Measurements from ENCODE around the gene SIK2.

SIK2 gene

DNA sequence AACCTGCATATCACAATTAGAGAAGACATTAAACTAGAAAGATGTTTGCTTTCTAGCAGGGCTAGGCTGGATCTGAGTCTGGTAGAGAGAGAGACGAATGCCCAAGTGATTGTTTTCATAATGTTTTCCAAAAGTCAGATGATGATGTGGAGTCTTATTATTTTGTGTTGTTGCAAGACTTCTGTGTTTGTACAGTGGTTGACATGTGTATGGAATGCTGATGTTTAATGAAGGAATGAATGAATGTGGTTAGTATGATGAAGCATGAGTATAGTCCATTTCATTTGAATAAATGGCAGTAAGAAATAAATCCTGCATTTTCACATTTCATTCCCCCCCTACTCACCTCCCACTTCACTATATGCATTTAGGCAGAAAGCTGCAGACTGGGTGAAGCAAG, 94.3 kb downstream of the SIK2 start:
- H3K4me2 ChIP-seq (ENCODE audit: insufficient read depth, low read length): no peak overlapping the region

DNA sequence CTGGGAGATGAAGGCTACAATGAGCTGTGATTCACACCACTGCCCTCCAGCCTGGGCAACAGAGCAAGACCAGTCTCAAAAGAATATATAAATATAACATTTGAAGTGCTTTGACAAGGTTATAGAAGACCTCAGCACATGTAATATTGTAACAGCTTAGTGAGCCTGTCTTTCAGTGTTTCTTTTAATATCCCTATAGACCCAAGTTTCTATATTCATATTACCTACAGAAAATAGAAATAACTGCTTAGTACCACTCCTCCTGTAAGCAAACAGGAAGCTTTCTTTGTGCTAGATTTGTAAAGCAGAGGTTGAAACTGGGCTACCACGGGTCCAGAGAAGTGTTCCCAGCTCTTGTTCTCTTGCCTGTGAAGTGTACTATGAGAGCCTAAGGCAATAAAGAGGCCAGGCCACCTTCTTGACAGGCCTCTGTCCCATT, 95.7 kb downstream of the SIK2 start:
- TF ChIP-seq, protein P1, sequence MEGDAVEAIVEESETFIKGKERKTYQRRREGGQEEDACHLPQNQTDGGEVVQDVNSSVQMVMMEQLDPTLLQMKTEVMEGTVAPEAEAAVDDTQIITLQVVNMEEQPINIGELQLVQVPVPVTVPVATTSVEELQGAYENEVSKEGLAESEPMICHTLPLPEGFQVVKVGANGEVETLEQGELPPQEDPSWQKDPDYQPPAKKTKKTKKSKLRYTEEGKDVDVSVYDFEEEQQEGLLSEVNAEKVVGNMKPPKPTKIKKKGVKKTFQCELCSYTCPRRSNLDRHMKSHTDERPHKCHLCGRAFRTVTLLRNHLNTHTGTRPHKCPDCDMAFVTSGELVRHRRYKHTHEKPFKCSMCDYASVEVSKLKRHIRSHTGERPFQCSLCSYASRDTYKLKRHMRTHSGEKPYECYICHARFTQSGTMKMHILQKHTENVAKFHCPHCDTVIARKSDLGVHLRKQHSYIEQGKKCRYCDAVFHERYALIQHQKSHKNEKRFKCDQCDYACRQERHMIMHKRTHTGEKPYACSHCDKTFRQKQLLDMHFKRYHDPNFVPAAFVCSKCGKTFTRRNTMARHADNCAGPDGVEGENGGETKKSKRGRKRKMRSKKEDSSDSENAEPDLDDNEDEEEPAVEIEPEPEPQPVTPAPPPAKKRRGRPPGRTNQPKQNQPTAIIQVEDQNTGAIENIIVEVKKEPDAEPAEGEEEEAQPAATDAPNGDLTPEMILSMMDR (IDR thresholded peaks at IDR 0.05; ENCODE audit: borderline replicate concordance, extremely low read depth, low read length, poor library complexity, severe bottlenecking): no peak
- no peak for TF ChIP-seq EZH2 (IDR thresholded peaks at IDR 0.05; ENCODE audit: borderline replicate concordance, low read depth, low read length, severe bottlenecking)
- H3K36me3 ChIP-seq (ENCODE audit: insufficient read depth, low read length): peaks cover 11% of the 10 kb centered on the region; the same call in 1 of the 2 replicates
- DNase-seq: no peak
- H3K27ac ChIP-seq (ENCODE audit: low read length): no peak overlapping the region
- ATAC-seq (ENCODE audit: insufficient read depth, low read depth): no peak
- no peaks in the 10 kb centered on the region for H3K9me3 ChIP-seq (ENCODE audit: insufficient read depth, low read length, severe bottlenecking)
- H3K27me3 ChIP-seq (ENCODE audit: insufficient read depth, low read length, poor library complexity): no peaks in the 10 kb centered on the region
- no peaks in the 10 kb centered on the region for H4K20me1 ChIP-seq (ENCODE audit: insufficient read depth, low read length)
- no peak overlapping the region for H3K4me2 ChIP-seq (ENCODE audit: insufficient read depth, low read length)
- no peak overlapping the region for H3K9ac ChIP-seq (ENCODE audit: low read depth, low read length)
- no peaks in the 10 kb centered on the region for H3K4me1 ChIP-seq (ENCODE audit: insufficient read depth, low read length)
- H3K4me3 ChIP-seq (ENCODE audit: low read depth in 1 of 2, low read length in 2 of 2): no peak overlapping the region
- no peaks in the 10 kb centered on the region for H3K79me2 ChIP-seq (ENCODE audit: insufficient read depth, low read length)
- H2AFZ ChIP-seq (ENCODE audit: low read depth, low read length): no peak overlapping the region

More for the DNA sequence above, 94.3 kb downstream of the SIK2 start:
- ATAC-seq (ENCODE audit: insufficient read depth, low read depth) (no peak), DNase-seq (no peak)
- H3K4me3 ChIP-seq (ENCODE audit: low read depth in 1 of 2, low read length in 2 of 2): no peak overlapping the region
- H3K27me3 ChIP-seq (ENCODE audit: insufficient read depth, low read length, poor library complexity): no peaks in the 10 kb centered on the region
- no peaks in the 10 kb centered on the region for H4K20me1 ChIP-seq (ENCODE audit: insufficient read depth, low read length)
- 0 out of 2 replicates have a peak, but pooled peaks cover 7% of the 10 kb centered on the region for H3K36me3 ChIP-seq (ENCODE audit: insufficient read depth, low read length)
- H3K4me1 ChIP-seq (ENCODE audit: insufficient read depth, low read length): no peaks in the 10 kb centered on the region
- TF ChIP-seq, protein P1 (IDR thresholded peaks at IDR 0.05; ENCODE audit: borderline replicate concordance, extremely low read depth, low read length, poor library complexity, severe bottlenecking): no peak
- TF ChIP-seq EZH2 (IDR thresholded peaks at IDR 0.05; ENCODE audit: borderline replicate concordance, low read depth, low read length, severe bottlenecking): no peak
- H3K9me3 ChIP-seq (ENCODE audit: insufficient read depth, low read length, severe bottlenecking): no peaks in the 10 kb centered on the region
- no peak overlapping the region for H3K9ac ChIP-seq (ENCODE audit: low read depth, low read length)
- H3K27ac ChIP-seq (ENCODE audit: low read length): no peak overlapping the region
- H3K79me2 ChIP-seq (ENCODE audit: insufficient read depth, low read length): no peaks in the 10 kb centered on the region
- no peak overlapping the region for H2AFZ ChIP-seq (ENCODE audit: low read depth, low read length)

DNA sequence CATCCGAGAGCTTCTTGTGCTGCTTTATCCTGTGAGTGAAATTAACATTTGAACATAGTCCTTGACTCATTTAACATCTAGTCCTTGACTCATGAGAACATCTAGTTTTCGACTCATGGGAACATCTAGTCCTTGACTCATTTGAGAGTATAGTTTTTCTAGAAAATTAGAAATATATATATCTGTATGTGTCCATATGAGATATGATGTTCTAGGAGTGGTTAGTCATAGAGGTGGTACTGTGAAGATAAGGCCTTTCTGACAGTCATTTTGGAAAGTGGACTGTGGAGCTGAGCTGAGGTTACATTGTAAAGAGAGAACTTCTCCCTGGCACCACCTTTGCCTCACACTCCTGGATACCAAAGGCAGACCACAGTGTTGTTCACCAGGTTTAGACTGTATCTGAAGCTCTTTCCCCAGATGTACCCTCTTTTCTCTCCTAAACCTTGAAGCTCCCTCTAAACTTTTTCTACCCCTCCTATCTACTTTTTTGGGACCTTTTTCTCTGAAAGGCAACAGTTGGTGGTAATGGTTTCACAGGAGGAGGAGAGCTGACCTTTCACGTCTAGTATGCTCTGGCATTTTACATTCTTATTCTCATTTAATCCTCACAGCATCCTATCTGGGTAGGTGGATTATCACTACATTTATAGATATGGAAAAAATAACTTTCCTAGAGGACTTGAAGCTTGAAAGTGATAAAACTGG, 96.8 kb downstream of the SIK2 start:
- no peak for DNase-seq

More for the DNA sequence above, 96.8 kb downstream of the SIK2 start:
- Histone ChIP-seq H3K27ac (ENCODE audit: low read length) (no peak overlapping the region), H2AFZ (ENCODE audit: low read depth, low read length) (no peak overlapping the region), H3K9ac (ENCODE audit: low read depth, low read length) (no peak overlapping the region), H4K20me1 (ENCODE audit: insufficient read depth, low read length) (no peaks in the 10 kb centered on the region), H3K4me1 (ENCODE audit: insufficient read depth, low read length) (no peaks in the 10 kb centered on the region), H3K27me3 (ENCODE audit: insufficient read depth, low read length, poor library complexity) (no peaks in the 10 kb centered on the region), H3K9me3 (ENCODE audit: insufficient read depth, low read length, severe bottlenecking) (no peaks in the 10 kb centered on the region), H3K36me3 (ENCODE audit: insufficient read depth, low read length) (peaks cover 19% of the 10 kb centered on the region), H3K4me3 (ENCODE audit: low read depth in 1 of 2, low read length in 2 of 2) (no peak overlapping the region), H3K79me2 (ENCODE audit: insufficient read depth, low read length) (no peaks in the 10 kb centered on the region), H3K4me2 (ENCODE audit: insufficient read depth, low read length) (no peak overlapping the region)
- no peak for TF ChIP-seq EZH2 (IDR thresholded peaks at IDR 0.05; ENCODE audit: borderline replicate concordance, low read depth, low read length, severe bottlenecking)
- TF ChIP-seq, protein P1 (IDR thresholded peaks at IDR 0.05; ENCODE audit: borderline replicate concordance, extremely low read depth, low read length, poor library complexity, severe bottlenecking): no peak
- ATAC-seq (ENCODE audit: insufficient read depth, low read depth): no peak

All from DND-41 (cell line).